Progenitor cell of endocrine pancreas (in vitro differentiated cells): ENCODE measurements around the gene RBM44. TPM values are rescaled to one million over a fixed set of nuclear protein-coding genes. Genes with fewer than 3 reads are reported as not detected.
"Not testable (repeated sequence)": the region's sequence is repeated elsewhere in the genome, so short reads cannot be mapped to it uniquely, and the experiment has no call there.

ENCODE experiments used
- DNase-seq: peaks from one replicate; pipeline ENCODE4 v3.0.0; 2021; ENCODE audit warnings: low spot score; ENCODE audit not compliant: unreplicated experiment
- H3K27ac Mint-ChIP-seq: 2 replicates; pipeline ENCODE4 v1.8.0; 2021; ENCODE audit warnings: mild to moderate bottlenecking, moderate library complexity, mixed read lengths
- H3K27me3 Mint-ChIP-seq: 2 replicates; pipeline ENCODE4 v1.8.0; 2021; ENCODE audit warnings: mixed read lengths
- H3K36me3 Mint-ChIP-seq: 2 replicates; pipeline ENCODE4 v1.8.0; 2022; ENCODE audit warnings: mixed read lengths; ENCODE audit not compliant: insufficient read depth
- H3K4me1 Mint-ChIP-seq: 2 replicates; pipeline ENCODE4 v1.8.0; 2021; ENCODE audit warnings: low read depth, mixed read lengths
- H3K4me3 Mint-ChIP-seq: 2 replicates; pipeline ENCODE4 v1.8.0; 2021; ENCODE audit warnings: low read depth, mild to moderate bottlenecking, moderate library complexity, mixed read lengths
- H3K9me3 Mint-ChIP-seq: 2 replicates; pipeline ENCODE4 v1.8.0; 2021; ENCODE audit warnings: low read depth, mixed read lengths
- total RNA-seq: library from RNA; stranded (reverse); gene quantifications from 2 replicates; pipeline ENCODE4 v1.2.1, GENCODE V29; 2021
- TF ChIP-seq, protein P1 (sequence below): fragments of 200-600 bp; sonication (generic); IDR thresholded peaks from one replicate; pipeline ENCODE4 v1.5.0; 2021; ENCODE audit warnings: antibody characterized with exemption, mild to moderate bottlenecking; ENCODE audit not compliant: unreplicated experiment

The RBM44 gene
- total RNA-seq, 1 donor from 2014 or later = 0.81 TPM

DNA sequence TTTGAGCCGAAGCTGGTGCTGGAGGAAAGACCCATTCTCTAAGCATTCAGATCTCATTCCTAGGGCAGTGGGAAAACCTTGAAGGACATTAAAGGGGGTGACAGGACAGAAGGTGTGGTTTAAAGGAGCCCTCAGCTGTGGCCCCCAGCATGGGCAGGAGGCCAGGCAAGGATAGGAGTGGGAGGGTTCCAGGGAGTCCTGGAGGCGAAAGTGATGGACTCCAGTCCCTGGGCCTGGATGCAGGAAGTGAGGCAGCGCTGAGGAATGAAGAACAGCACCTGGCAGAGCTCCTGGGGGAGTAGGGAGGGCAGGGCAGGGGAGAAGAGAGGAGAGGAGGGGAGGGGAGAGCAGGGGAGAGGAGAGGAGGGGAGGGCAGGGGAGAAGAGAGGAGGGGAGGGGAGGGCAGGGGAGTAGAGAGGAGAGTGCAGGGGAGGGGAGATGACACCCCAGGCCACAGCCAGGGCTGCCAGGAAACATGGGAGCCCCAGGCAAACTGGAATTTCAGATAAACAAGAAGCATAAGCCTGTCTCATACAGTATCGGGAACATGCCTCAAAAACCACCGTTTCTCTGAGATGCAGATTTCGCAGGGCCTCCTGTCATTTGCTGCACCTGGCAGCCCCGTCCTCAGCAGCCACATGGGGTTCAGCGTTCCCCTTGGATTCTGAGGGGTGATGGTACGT is 66.5 kb downstream of the RBM44 start:
- H3K27ac Mint-ChIP-seq = peak overlapping the region; percentile 54
- TF ChIP-seq, protein P1, sequence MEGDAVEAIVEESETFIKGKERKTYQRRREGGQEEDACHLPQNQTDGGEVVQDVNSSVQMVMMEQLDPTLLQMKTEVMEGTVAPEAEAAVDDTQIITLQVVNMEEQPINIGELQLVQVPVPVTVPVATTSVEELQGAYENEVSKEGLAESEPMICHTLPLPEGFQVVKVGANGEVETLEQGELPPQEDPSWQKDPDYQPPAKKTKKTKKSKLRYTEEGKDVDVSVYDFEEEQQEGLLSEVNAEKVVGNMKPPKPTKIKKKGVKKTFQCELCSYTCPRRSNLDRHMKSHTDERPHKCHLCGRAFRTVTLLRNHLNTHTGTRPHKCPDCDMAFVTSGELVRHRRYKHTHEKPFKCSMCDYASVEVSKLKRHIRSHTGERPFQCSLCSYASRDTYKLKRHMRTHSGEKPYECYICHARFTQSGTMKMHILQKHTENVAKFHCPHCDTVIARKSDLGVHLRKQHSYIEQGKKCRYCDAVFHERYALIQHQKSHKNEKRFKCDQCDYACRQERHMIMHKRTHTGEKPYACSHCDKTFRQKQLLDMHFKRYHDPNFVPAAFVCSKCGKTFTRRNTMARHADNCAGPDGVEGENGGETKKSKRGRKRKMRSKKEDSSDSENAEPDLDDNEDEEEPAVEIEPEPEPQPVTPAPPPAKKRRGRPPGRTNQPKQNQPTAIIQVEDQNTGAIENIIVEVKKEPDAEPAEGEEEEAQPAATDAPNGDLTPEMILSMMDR = no peak
- no peaks in the 10 kb centered on the region for H3K27me3 Mint-ChIP-seq
- DNase-seq = no peak
- H3K9me3 Mint-ChIP-seq = no peaks in the 10 kb centered on the region
- no peak overlapping the region for H3K4me3 Mint-ChIP-seq
- H3K4me1 Mint-ChIP-seq = peaks cover 52% of the 10 kb centered on the region
- H3K36me3 Mint-ChIP-seq = peaks cover 4% of the 10 kb centered on the region

DNA sequence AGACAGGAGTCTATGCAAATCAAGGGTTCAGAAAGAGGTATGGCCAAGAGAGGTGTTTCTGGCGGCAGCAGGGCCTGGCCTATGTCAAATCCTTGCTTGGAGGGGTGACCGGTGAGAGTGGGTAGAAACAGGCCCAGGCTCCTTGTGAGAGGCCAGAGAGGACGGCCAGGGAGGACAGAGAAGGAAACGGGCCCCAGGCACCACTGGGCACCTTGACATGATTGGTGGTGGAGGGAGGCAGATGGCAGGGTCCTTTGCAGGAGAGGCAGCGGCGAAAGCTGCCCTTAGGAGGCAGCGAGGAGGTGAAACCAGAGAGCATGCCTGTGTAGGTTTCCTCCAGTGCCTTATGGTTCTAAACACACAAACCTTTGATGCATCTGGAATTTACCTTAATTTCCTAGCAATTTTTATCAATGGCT is 67.1 kb downstream of the RBM44 start:
- TF ChIP-seq, protein P1 = no peak
- H3K36me3 Mint-ChIP-seq = peaks cover 4% of the 10 kb centered on the region
- no peak overlapping the region for H3K4me3 Mint-ChIP-seq
- no peak for DNase-seq
- peaks cover 46% of the 10 kb centered on the region for H3K4me1 Mint-ChIP-seq
- H3K9me3 Mint-ChIP-seq = no peaks in the 10 kb centered on the region
- H3K27ac Mint-ChIP-seq = no peak overlapping the region
- H3K27me3 Mint-ChIP-seq = no peaks in the 10 kb centered on the region

DNA sequence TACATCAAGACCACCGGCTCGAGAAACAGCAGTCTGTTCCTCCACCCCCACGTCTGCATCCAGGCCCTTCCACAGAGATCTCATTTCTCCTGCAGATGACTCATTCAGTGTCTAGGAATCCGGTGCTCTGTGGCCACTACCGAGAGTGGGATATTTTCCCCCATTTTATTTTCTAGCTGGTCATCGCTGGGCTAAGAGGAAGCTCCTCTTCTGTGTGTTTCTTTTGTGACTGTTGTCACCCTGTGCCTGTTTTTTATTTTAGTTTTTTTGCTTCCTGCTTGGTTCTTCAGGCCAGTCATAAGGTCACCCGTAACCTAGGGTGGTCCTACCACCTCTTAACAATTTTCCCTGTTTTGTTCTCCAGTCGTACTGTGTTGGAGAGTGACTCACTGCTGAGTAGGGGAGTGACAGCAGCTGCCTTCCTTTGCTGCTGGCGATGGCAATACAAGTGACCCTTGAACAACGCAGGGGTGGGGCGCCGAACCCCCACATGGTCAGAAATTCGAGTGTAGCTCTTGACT is 67.6 kb downstream of the RBM44 start:
- Mint-ChIP-seq H3K36me3 (peaks cover 4% of the 10 kb centered on the region), H3K9me3 (no peaks in the 10 kb centered on the region), H3K4me3 (no peak overlapping the region), H3K4me1 (peaks cover 41% of the 10 kb centered on the region), H3K27ac (no peak overlapping the region), H3K27me3 (no peaks in the 10 kb centered on the region)
- DNase-seq = no peak
- TF ChIP-seq, protein P1 = no peak

DNA sequence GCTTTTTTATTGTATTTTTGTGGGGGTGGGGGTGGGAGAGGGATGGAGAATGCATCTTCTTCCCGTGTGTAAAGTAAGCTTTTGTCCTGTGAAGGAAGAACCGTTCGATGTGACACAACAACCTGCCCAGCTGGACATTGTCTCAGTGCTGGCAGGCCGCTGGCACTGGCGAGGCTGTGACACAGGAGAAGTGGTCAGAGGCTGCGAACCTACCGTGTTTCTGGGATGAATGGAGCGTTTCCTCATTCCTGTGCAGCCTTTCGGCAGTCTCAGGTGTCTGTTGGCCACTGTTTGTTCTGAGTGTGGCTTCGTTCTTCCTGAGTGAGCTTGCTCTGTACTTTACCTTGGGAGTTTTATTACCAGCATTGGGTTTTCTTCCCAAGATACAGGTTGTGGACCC is 68.9 kb downstream of the RBM44 start:
- DNase-seq = no peak
- Mint-ChIP-seq H3K36me3 (peaks cover 4% of the 10 kb centered on the region), H3K9me3 (no peaks in the 10 kb centered on the region), H3K4me1 (peaks cover 30% of the 10 kb centered on the region), H3K4me3 (no peak overlapping the region), H3K27me3 (no peaks in the 10 kb centered on the region), H3K27ac (no peak overlapping the region)
- TF ChIP-seq, protein P1 = no peak

DNA sequence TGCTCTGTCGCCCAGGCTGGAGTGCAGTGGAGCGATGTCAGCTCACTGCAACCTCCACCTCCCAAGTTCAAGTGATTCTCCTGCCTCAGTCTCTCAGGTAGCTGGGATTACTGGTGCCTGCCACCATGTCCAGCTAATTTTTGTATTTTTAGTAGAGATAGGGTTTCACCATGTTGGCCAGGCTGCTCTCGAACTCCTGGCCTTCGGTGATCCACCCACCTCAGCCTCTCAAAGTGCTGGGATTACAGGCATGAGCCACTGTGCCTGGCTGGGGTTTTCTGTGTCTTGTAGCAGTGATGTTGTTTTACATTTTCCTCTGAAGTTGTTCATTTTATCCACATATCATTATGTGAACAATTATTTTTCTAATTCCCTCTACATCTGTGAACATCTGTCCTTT is 69.5 kb downstream of the RBM44 start:
- H3K9me3 Mint-ChIP-seq, H3K27me3 Mint-ChIP-seq, DNase-seq, H3K27ac Mint-ChIP-seq, H3K36me3 Mint-ChIP-seq, H3K4me3 Mint-ChIP-seq: not testable (repeated sequence)
- H3K4me1 Mint-ChIP-seq = peaks cover 25% of the 10 kb centered on the region
